Measurements from ENCODE around the gene SPEF1.

The SPEF1 gene

DNA sequence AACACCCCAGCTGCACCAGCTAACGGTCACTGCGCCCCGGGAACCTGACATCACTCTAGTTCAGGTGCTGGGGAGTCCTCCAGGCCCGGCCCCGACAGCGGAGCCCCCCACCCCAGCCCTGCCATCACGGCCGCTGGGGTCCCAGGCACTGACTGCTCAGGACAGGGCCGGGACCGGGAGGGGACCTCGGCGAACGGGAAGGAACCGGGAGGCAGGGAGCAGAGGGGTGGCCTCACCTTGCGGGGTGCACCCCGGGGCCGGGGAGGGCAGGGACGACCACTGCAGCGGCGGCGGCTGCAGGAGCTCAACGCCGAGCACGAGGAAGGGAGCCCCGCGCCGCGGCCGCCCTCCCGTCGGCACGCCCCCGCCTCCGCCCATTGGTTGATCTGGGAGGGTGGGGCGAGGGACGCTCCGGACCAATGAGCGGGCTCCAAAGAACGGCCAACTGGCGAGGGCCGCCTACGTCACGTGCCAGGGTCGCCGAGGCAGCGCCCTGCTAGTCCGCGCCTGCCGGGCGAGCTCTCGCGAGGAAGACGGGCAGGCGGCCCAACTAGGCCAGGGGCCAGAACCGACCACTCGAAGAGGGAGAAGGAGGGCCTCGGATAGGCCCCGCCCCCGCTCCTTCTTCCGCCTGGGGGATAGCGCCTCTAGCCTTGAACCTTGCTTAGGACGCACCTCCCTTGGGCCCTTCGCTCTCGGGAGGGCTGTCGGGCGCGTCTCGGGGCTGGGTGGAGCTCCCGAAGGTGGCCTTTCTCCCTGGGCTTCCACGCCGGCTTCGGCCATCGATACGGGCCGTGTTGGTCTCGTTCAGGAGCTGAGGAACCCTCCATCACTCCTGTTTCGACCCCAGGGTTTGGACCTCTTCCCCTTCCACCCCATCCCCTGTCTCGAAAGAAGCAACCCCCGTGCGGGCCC is 13.6 kb downstream of the SPEF1 start, which contains the start of gene ADISSP:
Gene ADISSP (minus strand): TSS at position 327 of the 915 bp plus-strand sequence. CDS start 7,653 bp downstream, outside the sequence.
- DNase-seq (ENCODE audit: low spot score), result peak; percentile 95
- FAIRE-seq, result peak; percentile 67

DNA sequence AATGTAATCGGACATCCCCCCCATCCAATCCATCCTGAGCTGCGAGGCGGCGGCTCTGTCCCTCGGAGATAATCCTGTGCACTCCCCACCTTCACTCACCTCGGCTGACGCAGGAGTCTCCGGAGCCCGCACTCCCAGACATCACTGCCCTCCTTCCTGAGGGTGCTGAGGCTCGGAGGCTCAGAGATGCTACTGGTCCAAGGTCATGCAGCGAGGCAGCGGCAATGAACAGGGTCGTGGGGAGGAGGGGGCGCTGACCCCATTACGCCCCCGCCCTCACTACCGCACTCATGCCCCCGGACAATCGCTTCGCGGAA is 14.2 kb downstream of the SPEF1 start:
- DNase-seq (ENCODE audit: low spot score) (no peak), FAIRE-seq (no peak)

DNA sequence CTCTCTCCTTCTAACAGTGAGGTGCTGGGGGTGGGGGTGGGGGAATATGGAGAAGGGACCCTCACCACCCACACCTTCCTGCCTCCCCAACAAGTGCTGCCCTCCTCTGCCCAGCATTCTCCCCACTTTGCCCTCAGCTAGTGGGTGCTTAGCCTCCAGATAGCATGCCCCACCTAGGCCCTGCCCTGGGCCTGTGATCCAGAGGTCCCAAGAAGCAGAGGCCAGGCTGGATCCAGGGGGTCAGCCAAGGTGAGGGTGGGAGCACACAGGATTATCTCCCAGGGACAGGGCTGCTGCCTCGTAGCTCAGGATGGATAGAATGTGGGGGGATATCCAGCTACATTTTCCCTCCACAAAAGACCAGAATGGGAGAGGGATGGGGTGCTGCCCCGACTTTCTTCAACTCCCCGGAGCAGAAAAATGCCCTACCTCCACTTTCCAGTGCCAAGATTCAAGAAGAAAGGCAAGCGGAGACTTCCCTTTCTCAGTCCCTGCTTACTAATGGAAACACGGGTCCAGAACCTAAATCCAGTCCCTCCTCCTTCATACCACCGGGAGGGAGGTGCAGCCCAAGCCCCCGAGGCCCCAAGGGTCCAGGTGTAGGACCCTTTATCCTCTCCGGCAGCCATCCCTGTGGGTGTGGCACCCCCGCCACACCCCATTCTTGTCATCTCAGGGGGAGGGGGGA is 14.7 kb downstream of the SPEF1 start:
- DNase-seq (ENCODE audit: low spot score), result no peak
- FAIRE-seq, result no peak

DNA sequence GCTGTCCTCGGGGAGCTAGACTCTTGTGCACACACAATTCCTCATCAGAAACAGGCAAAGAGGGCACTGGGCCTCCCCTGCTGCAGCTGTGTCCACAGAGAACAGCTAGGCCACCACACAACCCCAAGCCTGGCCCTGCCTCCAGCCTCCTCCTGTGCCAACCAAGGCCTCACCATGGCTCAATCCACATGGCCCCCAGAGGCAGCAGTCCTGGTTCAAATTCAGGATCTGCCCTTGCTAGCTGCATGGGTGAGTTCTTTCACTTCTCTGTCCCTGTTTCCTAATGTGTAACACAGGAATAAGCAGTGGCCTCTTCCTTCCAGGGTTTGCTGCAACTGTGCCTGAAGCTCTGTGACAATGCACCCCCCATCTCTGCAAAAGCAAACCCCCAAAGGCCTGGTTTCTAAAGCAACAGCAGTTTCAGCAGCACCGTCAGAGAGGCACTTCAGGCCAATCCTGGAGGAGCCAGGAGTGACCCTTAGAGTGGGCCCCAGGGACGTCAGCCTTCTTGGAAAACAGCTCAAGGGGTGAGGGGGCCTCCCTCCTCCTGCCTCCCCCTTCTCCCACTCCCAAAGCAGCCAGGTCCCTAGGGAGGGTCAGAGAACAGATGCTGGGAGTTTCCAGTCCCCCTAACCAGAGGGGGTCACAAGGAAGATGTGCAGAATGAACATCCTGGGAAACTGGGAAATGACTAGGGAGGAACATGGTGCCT is 15.9 kb downstream of the SPEF1 start:
- DNase-seq (ENCODE audit: low spot score) (no peak), FAIRE-seq (no peak)

DNA sequence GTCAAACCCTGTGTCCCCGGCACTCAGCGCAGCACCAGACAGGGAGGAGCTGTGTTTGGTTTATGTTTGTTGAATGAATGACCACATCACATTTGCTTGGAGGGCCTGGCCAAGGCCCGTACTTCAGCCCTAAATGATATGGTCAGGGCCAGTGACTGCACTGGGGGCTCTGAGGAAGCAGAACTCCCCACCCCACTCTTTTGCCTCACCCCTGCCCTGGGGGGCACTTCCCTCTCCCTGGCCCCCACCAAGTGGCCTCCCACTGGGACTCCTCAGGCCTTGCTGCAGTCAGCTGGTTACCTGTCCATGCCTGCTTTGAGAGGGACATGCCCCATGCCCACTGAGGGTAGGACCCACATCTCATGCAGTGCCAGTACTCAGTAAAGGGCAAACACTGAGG is 16.6 kb downstream of the SPEF1 start:
- DNase-seq (ENCODE audit: low spot score), result no peak
- FAIRE-seq, result no peak

DNA sequence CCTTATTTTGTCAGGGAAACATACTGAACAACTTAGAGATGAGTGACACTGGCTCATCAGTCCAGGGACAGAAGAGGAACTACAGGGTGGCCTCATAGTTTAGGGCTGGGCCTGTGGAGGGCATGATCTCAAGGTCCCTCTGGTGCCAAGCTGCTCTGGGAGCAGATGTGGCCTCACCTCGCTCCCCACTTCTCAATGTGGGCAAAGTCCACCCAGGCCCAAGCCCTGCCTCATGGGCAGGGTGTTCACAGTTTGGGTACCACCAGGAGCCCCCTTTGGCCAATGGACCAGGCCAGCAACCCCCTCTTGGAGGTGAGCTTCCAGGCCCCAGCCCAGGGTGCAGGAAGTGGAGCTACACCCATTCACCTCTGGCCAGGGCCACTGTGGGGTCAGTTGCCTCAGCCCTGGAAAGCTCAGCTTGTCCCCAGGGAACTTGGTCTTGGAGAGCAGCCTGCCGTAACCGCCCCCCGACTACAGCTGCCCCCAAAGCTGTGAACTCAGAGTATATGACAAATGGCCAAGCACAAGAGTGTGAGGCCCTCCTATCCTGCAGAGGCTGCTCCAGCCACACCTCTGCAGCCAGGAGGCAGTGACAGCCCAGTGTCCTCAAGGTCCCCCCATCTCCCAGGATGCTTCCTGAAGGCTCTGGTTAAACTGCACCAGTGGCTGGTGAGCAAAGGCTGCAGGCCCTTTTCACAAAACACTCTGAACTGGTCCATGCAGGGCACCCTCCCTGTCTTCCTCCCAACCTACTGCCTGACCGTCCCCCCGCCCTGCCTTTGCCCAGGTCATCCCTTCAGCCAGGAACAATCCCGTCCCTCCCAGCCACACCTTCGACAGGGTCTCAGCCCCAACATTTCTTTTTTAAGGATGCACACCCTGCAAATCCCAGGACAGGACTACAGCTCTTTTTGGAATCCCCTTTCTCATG is 17.3 kb downstream of the SPEF1 start:
- DNase-seq (ENCODE audit: low spot score), result no peak
- no peak for FAIRE-seq

DNA sequence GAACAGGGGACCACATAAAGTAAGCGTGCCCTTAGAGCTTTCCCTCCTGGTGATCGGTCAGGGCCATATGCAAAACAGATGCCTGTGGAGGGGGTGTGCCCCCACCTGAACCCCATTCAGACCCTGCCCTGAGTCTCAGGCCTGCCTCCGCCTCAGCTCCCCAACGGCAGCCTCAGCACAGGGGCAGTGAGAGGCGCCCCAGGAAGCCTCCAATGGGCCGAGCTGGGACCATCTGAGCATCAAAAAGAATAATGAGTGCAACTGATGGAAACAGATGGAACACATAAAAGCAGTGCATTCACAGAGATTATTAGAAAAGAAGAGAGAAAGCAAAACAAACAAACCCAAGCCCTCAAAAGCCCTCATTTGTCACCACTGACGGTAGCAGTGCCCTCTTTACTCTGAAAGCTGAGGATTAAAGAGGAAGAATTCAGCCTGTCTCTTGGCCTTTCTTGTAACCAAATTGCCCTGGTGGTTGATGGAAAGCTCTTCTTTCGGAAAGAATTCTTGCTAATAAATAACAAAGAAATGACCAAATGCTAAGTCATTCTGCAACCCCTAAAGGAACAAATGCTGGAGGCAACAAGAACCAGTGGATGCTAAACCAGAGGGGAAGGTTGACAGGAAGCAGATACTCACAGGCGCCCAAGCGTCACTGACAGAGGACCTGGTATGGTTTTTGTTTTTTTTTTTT is 20.4 kb downstream of the SPEF1 start:
- FAIRE-seq (no peak), DNase-seq (ENCODE audit: low spot score) (no peak)

DNA sequence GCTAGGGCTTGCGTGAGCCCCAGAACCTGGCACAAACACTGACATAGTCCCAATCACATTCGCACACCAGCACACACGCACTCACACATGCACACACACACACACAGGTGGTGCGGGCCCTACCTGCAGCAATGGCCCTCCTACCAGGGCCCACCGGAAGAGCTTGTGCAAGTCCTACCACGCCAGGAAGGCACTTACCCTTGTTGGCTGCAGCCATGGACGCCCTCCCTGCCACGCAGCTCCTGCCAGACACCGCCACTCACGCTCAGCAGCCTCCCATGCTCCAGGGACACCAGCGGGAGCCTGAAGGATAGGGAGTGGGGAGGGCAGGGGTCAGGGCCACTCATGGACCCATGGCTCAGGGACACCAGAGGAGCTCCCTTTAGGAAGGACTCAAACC is 21.4 kb downstream of the SPEF1 start:
- no peak for FAIRE-seq
- no peak for DNase-seq (ENCODE audit: low spot score)

DNA sequence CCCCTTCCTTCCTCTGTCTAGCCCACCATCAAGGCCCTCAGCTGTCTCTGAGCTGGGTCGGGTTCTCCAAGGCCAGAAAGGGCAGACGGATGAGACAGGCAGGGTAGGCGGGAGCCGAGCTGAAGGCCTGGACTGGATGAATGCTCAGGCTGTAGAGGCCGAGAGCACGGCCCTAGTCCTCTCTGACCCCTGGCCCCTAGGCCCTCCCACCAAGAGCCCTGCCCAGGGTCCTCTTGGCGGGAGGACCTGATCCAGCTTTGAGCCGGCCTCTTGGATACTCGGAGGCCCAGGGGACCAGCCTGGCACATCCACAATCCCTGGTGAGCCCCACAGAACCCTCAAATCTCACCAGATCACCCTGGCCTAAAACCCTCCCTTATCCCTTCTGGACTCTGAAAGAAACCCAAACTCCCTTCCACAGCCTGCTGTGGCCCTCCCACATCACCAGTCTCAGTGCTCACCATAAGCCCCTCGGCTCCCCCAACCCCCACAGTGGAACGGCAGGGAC is 21.9 kb downstream of the SPEF1 start:
- no peak for FAIRE-seq
- DNase-seq (ENCODE audit: low spot score), result no peak

DNA sequence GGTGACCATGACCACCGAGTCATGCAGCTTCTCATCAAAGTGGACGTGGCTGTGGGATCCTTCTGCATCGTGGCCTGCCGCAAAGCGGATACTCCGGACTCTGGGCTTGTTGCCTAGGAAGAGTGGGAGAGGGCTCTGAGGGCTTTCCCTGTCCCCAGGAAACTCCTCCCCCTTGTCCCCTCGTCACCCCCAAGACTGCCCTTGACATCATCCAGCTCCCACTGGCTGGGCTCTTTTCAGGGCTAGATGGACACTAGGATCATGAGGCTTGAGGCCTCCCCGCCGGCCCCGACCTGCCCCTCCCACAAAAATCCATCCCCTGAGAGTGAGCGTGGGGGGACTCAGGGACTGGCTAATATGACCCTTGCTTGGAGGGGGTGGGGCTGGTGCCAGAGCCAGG is 22.7 kb downstream of the SPEF1 start:
- DNase-seq (ENCODE audit: low spot score) (no peak), FAIRE-seq (no peak)

DNA sequence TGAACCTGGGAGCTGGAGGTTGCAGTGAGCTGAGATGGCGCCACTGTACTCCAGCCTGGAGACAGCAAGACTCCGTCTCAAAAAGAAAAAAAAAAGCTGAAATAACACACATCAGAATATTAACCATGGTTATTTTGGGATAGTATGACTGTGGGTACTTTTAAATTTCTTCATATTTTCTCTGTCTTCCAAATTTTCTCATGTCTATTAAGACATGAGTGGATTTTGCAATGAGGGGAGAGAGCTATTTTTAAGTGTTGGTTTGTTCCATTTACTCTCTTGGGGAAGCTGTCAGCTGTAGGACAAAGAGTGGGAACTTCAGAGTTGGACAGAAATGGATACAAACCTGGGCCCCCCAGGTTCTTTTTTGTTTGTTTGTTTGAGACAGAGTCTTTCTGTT is 24.0 kb downstream of the SPEF1 start:
- DNase-seq (ENCODE audit: low spot score) (no peak), FAIRE-seq (no peak)

DNA sequence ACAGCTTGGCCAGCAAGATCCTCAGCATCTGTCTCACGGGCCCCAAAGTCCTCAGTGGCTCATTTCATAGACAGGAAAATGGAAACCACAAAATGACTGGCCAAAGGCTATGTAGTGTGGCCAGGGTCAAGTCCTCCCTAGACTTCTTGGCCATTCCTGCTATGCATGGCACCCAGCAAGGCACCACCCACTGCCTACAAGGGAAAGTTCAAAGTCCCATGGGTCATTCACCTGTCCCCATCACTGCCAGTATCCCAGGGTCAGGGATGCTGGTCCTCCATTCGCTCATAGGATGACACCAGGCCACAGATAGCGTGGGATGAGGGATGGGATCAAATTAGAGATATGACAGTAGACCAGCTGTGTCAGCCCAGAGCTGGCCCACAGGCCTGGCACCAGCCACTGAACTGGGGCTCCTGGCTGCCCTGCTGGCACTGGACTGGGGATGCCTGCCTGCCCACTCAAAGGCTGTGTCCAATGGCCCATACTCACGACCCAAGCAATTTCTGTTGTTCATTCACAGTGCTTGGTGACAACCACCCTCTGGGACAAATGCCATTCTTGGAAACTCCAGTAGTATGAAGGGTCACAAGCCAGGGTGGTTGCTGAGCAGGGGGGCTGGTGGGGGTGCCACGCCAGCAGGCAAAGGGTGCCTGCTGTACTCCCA is 25.3 kb downstream of the SPEF1 start:
- FAIRE-seq (no peak), DNase-seq (ENCODE audit: low spot score) (no peak)

DNA sequence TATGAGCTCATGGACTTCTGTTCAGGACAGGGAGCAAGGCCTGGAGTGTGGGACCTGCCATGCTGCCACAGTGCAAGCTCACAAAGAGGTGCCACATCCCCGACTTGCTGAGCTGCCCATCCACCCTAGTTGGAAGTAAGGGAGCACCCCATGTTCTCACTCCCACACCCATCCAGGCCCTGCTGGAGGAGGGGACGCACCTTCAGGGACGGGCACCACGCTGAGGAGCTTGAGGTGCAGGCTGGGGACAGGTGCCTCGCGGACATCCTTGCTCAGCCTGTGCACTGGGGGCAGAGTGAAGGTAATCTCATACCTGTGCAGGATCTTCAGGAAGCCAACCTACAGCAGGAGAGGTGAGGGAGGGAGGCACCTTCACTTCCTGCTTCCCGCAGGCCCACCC is 26.0 kb downstream of the SPEF1 start:
- FAIRE-seq (no peak), DNase-seq (ENCODE audit: low spot score) (no peak)

DNA sequence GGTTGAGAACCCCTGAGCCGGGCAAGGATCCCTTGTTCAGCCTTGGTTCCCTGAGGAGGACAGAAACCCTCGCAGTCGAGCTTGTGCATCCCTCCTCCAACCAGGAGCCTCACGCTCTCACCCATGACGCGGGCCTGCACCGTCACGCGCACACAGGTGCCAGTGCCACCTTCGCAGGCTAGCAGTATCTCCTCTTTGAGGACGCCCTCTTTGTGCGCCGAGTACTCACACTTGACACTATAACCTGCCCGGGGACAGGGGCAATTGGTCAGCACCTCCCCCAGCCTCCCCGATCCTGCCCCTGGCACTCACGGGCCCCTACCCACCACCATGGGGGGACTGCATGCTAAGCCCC is 27.0 kb downstream of the SPEF1 start:
- FAIRE-seq (no peak), DNase-seq (ENCODE audit: low spot score) (no peak)

DNA sequence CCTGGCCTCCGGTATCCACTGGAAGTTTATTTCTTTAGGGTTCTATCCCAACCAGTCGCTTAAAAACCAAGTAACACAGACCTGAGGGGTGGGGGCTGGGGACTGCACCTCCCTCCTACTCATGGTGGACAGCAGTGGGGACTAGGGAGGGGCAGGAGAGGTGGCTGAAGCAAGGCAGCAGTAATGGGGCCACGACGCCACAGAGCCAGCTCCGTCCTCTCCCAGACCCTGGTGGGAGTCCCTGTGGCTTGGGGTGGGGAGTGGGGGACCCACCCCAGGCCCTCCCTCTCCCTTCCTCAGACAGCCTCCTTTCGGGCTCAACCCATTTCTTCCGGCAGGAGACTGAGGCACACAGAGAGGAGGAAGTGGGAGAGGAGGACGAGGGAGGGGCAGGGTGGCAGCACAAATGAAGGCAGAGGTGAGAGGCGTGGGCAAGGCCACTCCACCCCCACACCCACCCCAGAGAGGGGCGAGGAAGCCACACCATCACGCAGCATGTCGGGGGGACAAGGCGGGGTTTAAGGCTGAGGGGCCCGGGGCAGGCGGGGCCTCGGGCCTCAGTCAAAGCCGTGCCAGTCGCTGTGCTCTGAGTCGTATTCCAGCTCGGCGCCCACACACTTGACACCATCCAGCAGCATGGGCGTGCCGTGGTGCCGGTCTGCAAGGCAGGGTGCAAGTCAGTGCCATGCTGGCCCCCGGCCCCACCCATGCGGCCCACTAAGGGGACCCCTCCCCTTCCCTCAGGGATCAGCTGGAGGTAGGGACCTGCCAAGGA is 27.6 kb downstream of the SPEF1 start:
- DNase-seq (ENCODE audit: low spot score), result no peak

DNA sequence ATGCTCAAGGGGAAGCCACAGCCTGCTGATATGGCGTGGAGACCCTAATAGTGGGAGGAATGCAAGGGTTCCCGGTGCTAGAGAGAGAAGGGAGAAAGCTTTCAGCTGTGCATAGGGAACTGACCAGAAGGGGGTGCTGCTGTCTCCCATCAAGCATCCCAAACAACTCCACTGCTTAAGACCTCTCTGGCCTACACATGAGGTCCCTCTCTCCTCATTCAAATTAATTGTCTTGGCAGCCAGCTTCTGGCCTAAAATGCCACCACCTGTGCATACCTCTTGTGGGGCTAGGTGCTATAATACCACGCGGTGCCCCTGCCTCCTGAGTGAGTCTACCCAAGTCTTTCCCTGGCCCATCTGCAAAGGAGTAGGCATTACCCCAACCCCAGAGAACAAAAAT is 28.1 kb downstream of the SPEF1 start:
- DNase-seq (ENCODE audit: low spot score) (peak; percentile 13), FAIRE-seq (no peak)

More for the DNA sequence above, 27.6 kb downstream of the SPEF1 start:
- FAIRE-seq, result no peak

DNA sequence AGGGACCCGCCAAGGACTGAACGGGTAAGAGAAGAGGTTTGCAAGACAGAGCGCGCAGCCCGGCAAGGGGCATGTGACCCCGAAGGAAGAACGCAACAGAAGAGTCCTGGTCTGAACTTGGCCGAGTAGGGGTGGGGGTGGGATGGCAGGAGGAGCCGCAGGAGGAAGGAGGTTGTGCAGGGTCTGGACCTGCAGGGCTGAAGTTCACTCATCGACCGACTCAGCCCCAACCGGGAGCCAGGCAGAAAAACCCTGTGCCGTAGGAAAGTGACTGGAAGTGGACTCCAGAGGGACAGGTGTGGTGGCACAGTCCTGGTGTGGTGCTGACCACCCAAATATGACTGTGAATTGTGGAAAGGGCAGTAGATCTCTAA is 28.9 kb downstream of the SPEF1 start:
- FAIRE-seq (no peak), DNase-seq (ENCODE audit: low spot score) (no peak)

DNA sequence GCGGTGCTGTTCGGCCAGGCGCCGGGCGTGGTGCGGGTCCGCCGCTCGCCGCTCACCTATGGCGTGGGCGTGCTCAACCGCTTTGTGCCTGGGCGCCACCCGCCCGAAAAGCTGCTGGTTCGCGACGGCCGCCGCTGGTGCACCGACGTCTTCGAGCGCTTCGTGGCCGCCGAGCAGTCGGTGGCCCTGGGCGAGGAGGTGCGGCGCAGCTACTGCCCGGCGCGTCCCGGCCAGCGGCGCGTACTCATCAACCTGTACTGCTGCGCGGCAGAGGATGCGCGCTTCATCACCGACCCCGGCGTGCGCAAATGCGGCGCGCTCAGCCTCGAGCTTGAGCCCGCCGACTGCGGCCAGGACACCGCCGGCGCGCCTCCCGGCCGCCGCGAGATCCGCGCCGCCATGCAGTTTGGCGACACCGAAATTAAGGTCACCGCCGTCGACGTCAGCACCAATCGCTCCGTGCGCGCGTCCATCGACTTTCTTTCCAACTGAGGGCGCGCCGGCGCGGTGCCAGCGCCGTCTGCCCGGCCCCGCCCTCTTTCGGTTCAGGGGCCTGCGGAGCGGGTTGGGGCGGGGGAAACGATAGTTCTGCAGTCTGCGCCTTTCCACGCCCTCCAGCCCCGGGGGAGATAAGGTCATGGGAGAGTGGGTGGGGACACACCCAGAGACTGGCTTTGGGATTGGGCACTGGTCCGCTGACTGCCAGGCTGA is 29.4 kb downstream of the SPEF1 start:
- FAIRE-seq, result no peak

DNA sequence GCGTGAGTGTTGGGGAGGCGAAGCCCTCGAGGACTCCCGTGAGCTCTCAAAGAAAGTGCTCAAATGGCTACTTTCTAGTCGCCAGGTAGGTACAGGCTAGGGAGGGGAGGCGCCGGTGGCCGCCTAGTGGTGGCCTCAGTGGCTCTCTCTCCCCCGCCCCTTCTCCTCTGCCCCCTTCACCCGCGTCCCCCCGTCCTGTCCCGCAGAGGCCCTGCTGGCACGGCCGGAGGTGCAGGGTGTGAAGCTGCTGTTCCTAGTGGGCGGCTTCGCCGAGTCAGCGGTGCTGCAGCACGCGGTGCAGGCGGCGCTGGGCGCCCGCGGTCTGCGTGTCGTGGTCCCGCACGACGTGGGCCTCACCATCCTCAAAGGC is 30.0 kb downstream of the SPEF1 start:
- DNase-seq (ENCODE audit: low spot score) (no peak), FAIRE-seq (no peak)

More for the DNA sequence above, 29.4 kb downstream of the SPEF1 start:
- no peak for DNase-seq (ENCODE audit: low spot score)
